GM19438 (cell line): Measurements from ENCODE around the gene FHOD3.

Experiments
- ATAC-seq: cut with Tn5 transposase; IDR thresholded peaks from one replicate; pipeline ENCODE4 v1.9.1; 2021; ENCODE audit warnings: low read depth; ENCODE audit not compliant: unreplicated experiment

Gene FHOD3

DNA sequence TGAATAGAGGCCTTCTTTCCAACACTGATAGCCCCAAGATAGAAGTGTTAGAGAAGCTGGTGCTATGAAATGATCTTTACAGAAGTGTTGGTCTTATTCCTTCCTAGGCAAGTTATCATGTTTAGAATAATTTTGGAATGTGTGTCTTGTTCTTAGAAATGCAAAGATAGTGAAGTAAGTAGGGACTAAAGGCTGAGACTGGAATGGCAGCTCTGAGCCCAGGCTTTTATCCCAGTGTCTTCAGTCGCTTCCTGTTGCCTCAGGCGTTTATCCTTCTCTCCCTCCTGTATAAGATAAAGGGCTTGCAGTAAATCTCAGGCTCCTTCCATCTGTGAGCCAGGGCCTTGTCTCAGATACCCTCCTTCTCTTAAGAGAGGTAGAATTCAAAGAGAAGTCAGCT, 313.1 kb downstream of the FHOD3 start:
- ATAC-seq = no peak

DNA sequence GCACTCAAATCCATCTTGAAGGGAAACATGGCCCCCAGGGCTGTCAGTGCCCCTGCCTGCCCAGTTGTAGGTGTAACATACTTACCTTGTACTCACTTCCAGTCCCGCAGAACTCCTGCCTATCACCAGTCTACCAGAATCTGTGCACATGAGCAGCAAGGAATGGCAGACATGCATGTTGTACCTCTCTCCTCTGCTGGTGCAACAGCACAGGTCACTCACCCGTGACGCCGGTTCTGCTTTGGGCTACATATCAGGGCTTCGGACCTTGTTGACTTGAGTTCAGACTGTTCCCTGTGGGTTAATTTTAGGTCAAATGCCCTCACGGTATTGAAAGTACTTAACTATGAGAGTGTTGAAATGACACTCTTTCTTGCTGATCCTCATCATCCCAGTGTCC, 315.6 kb downstream of the FHOD3 start:
- no peak for ATAC-seq

DNA sequence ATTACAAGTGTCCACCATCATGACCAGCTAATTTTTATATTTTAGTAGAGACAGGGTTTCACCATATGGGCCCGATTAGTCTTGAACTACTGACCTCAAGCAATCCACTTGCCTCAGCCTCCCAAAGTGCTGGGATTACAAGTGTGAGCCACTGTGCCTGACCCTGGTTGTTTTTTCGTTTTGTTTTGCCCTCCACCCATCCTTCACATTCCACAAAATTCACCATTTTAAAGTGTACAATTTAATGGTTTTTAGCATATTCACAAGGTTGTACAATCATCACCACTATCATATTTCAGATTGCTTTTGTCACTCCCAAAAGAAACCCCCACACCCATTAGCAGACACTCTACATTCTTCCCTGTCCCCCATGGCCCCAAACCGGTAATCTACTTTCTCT, 316.3 kb downstream of the FHOD3 start:
- ATAC-seq = no peak

GRCh38 chr18:36620788-36621187, 323.3 kb downstream of the FHOD3 start:
- ATAC-seq = no peak

DNA sequence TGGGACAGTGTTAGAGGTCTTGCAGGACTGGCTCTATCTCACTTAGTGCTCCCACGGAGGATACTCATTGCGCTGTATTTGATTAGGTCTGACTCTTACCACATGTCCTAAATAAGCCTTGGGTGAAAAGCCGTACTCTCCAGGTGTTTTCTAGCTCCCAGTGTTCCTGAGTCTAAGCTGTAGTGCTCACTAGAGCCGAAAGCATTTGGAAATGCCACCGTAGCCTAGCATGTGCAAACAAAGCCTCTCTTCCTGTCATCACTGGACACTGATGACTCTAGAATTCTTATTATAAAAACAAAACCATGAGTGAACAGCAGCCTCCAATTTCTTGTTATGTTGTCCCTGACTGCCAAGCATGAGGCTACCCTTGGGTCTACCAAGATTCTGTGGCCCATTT, 325.1 kb downstream of the FHOD3 start:
- ATAC-seq = no peak

DNA sequence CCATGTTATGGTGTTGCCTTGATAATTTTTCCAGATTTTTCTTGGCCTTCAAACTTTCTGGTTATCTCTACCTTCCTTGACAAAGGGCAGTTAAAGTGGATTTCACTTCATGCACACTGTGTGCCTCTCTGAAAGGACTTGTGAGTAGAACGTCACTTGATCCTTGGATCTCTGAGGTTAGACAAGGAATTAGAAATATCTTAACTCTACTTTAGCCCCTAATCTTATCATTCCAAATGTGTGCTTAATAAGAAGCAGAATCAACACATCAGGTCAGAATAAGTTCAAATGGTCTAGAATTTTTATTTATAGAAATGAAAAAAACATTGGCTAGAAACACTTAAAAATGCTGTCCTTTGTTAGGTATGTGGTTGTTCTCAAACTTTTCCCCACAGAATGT, 325.6 kb downstream of the FHOD3 start:
- no peak for ATAC-seq

- no peak for ATAC-seq
Measured at GRCh38 chr18:36623681-36624190, 326.2 kb downstream of the FHOD3 start.

GRCh38 chr18:36624451-36625167, 327.1 kb downstream of the FHOD3 start:
- ATAC-seq = no peak

DNA sequence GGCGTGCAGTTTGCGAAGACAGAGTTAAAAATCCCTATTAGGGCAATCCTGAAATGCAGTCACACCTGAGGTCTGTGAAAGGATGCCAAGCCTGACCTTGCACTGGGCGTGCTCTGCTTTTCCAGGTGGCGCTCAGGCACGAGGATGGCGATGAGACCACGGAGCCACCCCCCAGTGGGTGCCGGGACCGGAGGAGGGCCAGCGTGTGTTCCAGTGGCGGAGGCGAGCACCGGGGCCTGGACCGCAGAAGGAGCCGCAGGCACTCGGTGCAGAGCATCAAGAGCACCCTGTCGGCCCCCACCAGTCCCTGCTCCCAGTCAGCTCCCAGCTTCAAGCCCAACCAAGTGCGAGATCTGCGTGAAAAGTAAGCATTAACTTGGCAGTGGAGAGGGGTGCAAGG, 327.9 kb downstream of the FHOD3 start:
- no peak for ATAC-seq

DNA sequence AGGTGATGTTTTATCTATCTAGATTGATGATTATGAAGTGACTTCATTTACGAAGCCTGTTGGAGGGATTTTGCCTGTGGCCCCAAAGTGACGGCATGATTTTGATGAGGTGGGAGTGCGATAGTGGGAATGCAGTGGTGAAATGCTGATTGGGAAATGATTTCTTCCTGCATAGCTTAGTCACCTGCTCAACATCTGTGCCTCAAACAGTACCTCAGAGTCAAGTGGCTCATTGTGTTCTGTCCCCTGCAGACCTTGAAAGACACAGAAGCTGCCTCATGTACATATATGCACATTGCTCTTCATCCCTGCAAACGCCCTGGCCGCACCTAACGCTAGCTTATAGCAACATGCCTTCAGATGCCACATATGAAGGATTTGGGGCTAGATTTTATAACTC, 330.1 kb downstream of the FHOD3 start:
- ATAC-seq = no peak

GRCh38 chr18:36628435-36629137, 331.1 kb downstream of the FHOD3 start:
- no peak for ATAC-seq

GRCh38 chr18:36629138-36629530, 331.6 kb downstream of the FHOD3 start:
- ATAC-seq = no peak

DNA sequence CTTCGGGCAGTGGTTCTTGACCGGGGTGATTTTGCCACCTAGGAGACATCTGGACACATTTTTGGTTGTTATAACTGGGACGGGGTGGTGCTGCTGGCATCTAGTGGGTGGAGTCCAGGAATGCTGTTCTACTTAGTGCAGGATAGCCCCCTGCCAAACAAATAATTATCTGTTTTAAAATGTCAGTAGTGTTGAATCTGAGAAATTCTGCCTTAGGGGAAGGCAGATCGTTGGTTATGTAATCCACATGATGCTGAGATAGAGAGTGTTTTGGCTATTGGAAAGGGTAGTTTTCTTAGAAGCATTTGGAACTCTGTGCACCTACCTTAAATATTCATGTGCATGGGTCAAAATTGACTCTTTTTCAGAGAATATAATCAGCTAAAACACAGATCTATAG, 332.3 kb downstream of the FHOD3 start:
- ATAC-seq = no peak

DNA sequence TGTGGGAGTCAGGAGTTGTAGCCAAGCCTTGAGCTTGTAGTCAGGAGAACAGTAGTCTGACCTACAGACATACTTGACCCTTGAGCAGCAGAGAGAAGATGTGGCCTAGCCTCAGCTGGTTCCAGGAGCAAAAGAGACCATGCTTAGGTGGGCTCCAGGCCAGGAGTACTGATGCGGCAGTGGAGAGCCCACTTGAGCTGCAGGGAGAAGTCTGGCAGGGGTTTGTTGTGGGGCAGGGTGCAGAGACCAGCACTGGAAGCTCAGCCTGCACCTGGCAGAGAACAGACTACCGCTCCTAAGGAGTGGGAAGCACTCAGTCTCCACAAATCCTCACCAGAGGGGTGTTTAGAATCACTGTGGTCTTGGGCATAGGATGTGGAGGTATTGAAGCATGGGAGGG, 333.4 kb downstream of the FHOD3 start:
- no peak for ATAC-seq

- ATAC-seq = peak; percentile 38
Measured at GRCh38 chr18:36633961-36634412, 336.5 kb downstream of the FHOD3 start.

- no peak for ATAC-seq
Measured at GRCh38 chr18:36634573-36635216, 337.2 kb downstream of the FHOD3 start.

- peak; percentile 27 for ATAC-seq
Measured at GRCh38 chr18:36635414-36636096, 338.0 kb downstream of the FHOD3 start.

- ATAC-seq = peak; percentile 27
Measured at GRCh38 chr18:36636237-36636817, 338.8 kb downstream of the FHOD3 start.

DNA sequence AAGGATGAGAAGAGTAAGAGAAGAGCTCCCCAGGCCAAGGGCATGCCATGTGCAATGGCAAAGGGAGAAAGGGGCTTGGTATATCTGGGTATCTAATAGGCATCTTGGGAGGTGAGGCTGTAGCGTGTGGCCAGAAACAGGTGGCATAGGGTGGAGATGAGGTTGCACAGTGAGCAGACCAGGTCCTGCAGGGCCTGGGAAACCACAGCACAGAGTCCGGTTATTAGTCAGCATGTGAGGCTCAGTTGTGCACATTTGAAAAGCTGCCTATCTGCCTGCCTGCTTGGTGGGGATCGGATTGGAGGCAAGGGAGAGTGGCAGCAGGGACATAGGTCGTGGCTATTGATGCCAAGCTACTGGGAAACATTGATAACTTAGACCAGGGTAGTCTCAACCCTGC, 340.7 kb downstream of the FHOD3 start:
- peak; percentile 84 for ATAC-seq
